Osteoblast (primary cell): Measurements from ENCODE around the gene SGCG. TPM values are rescaled to one million over a fixed set of nuclear protein-coding genes. Genes with fewer than 3 reads are reported as not detected.

ENCODE experiments used
- DNase-seq: peaks from one replicate; pipeline ENCODE4 v3.0.0; 2011; ENCODE audit warnings: low spot score, mixed read lengths; ENCODE audit not compliant: insufficient read length; ENCODE audit errors: missing footprints
- H2AFZ ChIP-seq: 2 replicates; pipeline ENCODE4 v1.6.0; 2011; ENCODE audit warnings: mild to moderate bottlenecking, low read length
- H3K27ac ChIP-seq: 2 replicates; pipeline ENCODE4 v1.5.1; 2011; ENCODE audit warnings: mild to moderate bottlenecking, low read depth, low read length, moderate library complexity
- H3K27me3 ChIP-seq: 2 replicates; pipeline ENCODE4 v1.6.0; 2012; ENCODE audit warnings: mild to moderate bottlenecking, control low read depth, inconsistent platforms, low read length, moderate library complexity; ENCODE audit not compliant: insufficient read depth
- H3K36me3 ChIP-seq: 2 replicates; pipeline ENCODE4 v1.5.1; 2011; ENCODE audit warnings: mild to moderate bottlenecking, low read length, control low read depth, moderate library complexity; ENCODE audit not compliant: insufficient read depth
- H3K4me1 ChIP-seq: 2 replicates; pipeline ENCODE4 v1.5.1; 2011; ENCODE audit warnings: mild to moderate bottlenecking, low read length, control low read depth, moderate library complexity; ENCODE audit not compliant: insufficient read depth
- H3K4me2 ChIP-seq: 2 replicates; pipeline ENCODE4 v1.6.0; 2011; ENCODE audit warnings: mild to moderate bottlenecking, low read length; ENCODE audit not compliant: insufficient read depth
- H3K4me3 ChIP-seq: fragments of 200-600 bp; sonication (generic); 3 replicates; pipeline ENCODE4 v1.5.1; 2012; ENCODE audit warnings: mild to moderate bottlenecking, low read length, inconsistent platforms; ENCODE audit not compliant: insufficient read depth
- H3K79me2 ChIP-seq: 2 replicates; pipeline ENCODE4 v1.6.0; 2012; ENCODE audit warnings: mild to moderate bottlenecking, low read length, control low read depth, inconsistent platforms; ENCODE audit not compliant: insufficient read depth
- H3K9me3 ChIP-seq: 2 replicates; pipeline ENCODE4 v1.5.1; 2011; ENCODE audit warnings: low read depth, low read length, control low read depth
- H4K20me1 ChIP-seq: 2 replicates; pipeline ENCODE4 v1.6.0; 2012; ENCODE audit warnings: mild to moderate bottlenecking, low read length, control low read depth; ENCODE audit not compliant: insufficient read depth
- CTCF ChIP-seq: IDR thresholded peaks from 2 replicates; pipeline ENCODE4 v1.5.1; 2011; ENCODE audit warnings: mild to moderate bottlenecking, low read depth, low read length, moderate library complexity; ENCODE audit errors: extremely low read depth
- small RNA-seq: library from RNA; depleted of rRNA; stranded (forward); fragments of <200 nt; gene quantifications from one replicate; pipeline ENCODE3, GENCODE V24; 2012
- total RNA-seq: library from RNA; depleted of rRNA; stranded (reverse); fragments of >200 nt; gene quantifications from 2 replicates; pipeline ENCODE4 v1.2.3, GENCODE V29; 2012

SGCG gene
- total RNA-seq, 1 donor = 1.4 TPM

GRCh38 chr13:23367907-23368306 is 187.1 kb downstream of the SGCG start:
- Histone ChIP-seq H3K36me3 (peaks cover 81% of the 10 kb centered on the region), H3K4me1 (peaks cover 9% of the 10 kb centered on the region), H3K27me3 (no peaks in the 10 kb centered on the region), H3K79me2 (peaks cover 68% of the 10 kb centered on the region), H4K20me1 (peaks cover 20% of the 10 kb centered on the region), H2AFZ (no peak overlapping the region), H3K4me3 (no peak overlapping the region), H3K9me3 (no peaks in the 10 kb centered on the region), H3K4me2 (no peak overlapping the region), H3K27ac (no peak overlapping the region)
- no peak for TF ChIP-seq CTCF
- DNase-seq = no peak

DNA sequence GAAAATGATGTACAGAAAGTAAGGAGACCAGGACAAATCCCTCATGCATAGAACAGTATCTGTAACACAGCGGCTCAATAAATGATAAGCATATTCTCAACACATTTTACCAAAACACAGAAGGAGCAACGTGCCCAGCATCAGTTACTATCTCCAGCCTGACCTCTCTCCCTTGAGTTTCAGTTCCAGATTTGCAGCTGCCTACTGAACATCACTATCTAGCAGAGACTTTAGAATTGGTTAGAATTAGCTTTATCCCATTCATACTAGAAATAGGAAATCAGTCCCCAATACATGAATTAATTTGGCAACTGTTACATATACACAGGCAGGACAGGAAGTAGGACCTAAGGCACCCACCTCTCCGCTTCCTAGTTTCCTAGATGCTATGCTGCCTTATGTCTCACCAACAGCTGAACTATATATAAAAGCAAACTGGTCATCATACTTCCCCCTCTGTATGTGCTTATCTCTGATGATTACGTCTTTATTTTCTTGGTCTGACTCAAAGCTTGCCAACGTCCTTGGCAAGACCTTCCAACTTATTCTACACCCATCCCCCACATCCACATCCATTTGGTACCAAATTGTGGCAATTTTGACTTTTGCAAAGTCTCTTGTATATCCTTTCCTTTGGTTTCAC is 191.6 kb downstream of the SGCG start:
- peaks cover 64% of the 10 kb centered on the region for H3K79me2 ChIP-seq
- H3K27me3 ChIP-seq = no peaks in the 10 kb centered on the region
- peaks cover 41% of the 10 kb centered on the region for H3K36me3 ChIP-seq
- no peaks in the 10 kb centered on the region for H3K9me3 ChIP-seq
- peak overlapping the region; percentile 65 for H3K27ac ChIP-seq
- no peak for TF ChIP-seq CTCF
- H3K4me1 ChIP-seq = peaks cover 34% of the 10 kb centered on the region
- peaks cover 21% of the 10 kb centered on the region for H4K20me1 ChIP-seq
- peak; percentile 92 for DNase-seq
- peak overlapping the region; percentile 68 for H3K4me2 ChIP-seq
- H2AFZ ChIP-seq = no peak overlapping the region
- peak overlapping the region; percentile 41 for H3K4me3 ChIP-seq

Small RNA genes lying within 50 kb of the gene (small RNA-seq; reads per million reads assigned to genes)
- gene RNU6-58P (not detected), gene RNY3P4 (not detected)
